IPS DF 6.9 (cell line): ENCODE results near the gene AAGAB.

Source experiments
- DNase-seq: peaks from one replicate; pipeline ENCODE4 v3.0.0-alpha.2; 2013; ENCODE audit warnings: low read depth, low spot score
- H3K27ac ChIP-seq: one replicate; pipeline ENCODE4 v1.5.1; 2013; ENCODE audit warnings: low read length, control low read depth
- H3K27me3 ChIP-seq: 2 replicates; pipeline ENCODE4 v1.6.1; 2013; ENCODE audit warnings: mild to moderate bottlenecking, low read length; ENCODE audit not compliant: control insufficient read depth, insufficient read depth
- H3K36me3 ChIP-seq: 2 replicates; pipeline ENCODE4 v1.6.1; 2013; ENCODE audit warnings: low read length; ENCODE audit not compliant: control insufficient read depth, insufficient read depth
- H3K4me1 ChIP-seq: 2 replicates; pipeline ENCODE4 v1.6.1; 2013; ENCODE audit warnings: low read length; ENCODE audit not compliant: control insufficient read depth, insufficient read depth
- H3K4me3 ChIP-seq: 2 replicates; pipeline ENCODE4 v1.5.1; 2013; ENCODE audit warnings: mild to moderate bottlenecking, low read length
- H3K9me3 ChIP-seq: 2 replicates; pipeline ENCODE4 v1.6.1; 2013; ENCODE audit warnings: low read length, inconsistent platforms; ENCODE audit not compliant: control insufficient read depth, insufficient read depth
- WGBS: extraction: QIAGEN DNeasy Blood & Tissue Kit; methylation state at CpG from one replicate; pipeline ENCODE4 v1.1.7; 2013; ENCODE audit warnings: mixed read lengths, missing lambda C conversion rate; ENCODE audit not compliant: insufficient read length, insufficient coverage; 5-methylcytosine and 5-hydroxymethylcytosine counted together

AAGAB gene

DNA sequence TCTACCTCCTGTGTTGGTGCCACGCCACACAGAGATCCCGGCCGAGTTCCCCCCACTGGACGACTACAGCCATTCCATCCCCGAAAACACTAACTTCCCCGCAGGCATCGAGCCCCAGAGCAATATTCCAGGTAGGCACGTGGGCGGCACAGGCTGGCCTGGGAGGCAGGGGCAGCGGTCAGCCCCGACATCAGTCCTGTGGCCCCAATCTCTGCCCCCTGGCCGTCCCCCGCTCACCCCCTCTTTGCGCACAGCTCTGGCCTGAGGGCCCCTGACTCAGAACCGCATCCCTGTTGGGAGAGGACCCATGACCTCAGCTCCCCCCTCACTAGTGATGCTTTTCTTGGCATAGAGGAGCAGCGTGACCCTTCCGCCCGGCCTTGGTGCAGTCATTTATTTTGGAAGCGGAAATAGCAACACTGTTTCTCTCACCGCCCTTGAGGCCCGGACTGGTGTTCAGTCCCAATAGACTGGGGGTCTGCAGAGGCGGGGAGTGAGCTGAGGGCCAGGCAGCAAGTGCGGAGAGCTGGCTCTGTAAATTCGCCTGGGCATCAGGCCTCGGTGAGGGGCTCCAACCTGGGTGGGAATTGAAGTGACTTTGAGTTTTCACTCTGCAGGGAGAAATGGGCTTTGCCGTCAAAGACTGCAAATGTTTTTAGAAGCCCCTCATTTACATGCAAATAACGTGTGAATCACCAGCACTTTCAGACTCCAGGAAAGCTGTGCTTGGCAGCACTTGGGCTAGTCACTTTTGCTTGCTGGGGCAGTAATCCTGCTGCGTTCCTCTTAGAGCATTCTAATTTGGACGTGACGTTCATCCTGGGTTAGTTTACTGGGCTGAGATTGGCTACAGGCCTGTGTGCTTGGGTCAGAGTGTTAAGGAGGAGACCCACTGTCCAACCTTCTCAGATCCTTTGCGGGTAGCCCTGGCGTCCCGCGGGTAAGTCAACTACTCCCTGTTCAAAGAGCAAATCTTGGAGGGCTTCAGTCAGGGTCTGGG, 88.9 kb downstream of the AAGAB start:
- no peak overlapping the region for H3K4me3 ChIP-seq
- peaks cover 13% of the 10 kb centered on the region for H3K4me1 ChIP-seq
- no peaks in the 10 kb centered on the region for H3K36me3 ChIP-seq
- H3K9me3 ChIP-seq, result no peaks in the 10 kb centered on the region
- H3K27me3 ChIP-seq, result no peaks in the 10 kb centered on the region
- H3K27ac ChIP-seq, result no peak overlapping the region
- WGBS, result no CpG with 5 or more reads among the region's 34 CpGs
- peak; percentile 80 for DNase-seq

DNA sequence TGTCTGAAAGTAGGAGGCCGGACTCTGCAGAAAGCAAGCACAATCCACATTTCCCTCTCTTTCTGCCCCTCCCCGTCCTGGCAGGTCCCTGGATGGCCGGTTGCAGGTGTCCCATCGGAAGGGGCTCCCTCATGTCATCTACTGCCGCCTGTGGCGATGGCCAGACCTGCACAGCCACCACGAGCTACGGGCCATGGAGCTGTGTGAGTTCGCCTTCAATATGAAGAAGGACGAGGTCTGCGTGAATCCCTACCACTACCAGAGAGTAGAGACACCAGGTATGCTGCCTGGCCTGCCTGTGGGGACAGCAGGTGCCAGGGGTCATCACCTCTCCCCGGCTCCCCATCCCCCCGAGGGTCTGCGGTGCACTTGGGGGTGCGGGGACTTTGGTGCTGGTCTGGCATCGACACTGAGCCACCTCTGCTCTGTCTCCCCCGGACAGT, 89.6 kb downstream of the AAGAB start:
- Histone ChIP-seq H3K27ac (no peak overlapping the region), H3K9me3 (no peaks in the 10 kb centered on the region), H3K27me3 (no peaks in the 10 kb centered on the region), H3K4me1 (peaks cover 13% of the 10 kb centered on the region), H3K4me3 (no peak overlapping the region), H3K36me3 (no peaks in the 10 kb centered on the region)
- no peak for DNase-seq
- no CpG with 5 or more reads among the region's 17 CpGs for WGBS

DNA sequence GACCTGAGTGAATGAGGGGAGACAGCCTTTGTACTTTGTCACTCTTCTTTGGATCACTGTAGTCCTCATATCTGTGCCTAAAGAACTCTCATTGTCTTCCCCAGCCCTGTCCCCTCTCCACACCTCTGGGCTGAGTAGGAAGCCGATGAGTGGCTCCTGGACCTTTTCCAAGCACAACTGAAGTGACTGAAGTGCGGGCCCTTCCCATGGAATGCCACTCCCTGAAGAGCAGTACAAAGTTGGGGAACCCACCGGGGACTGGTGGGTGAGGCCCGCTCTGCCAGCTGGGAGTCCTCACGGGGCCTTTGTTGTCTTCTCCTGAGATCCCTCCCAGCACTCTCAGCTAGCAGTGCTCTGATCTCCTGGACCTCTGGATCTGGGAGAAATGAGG, 90.1 kb downstream of the AAGAB start:
- H3K4me1 ChIP-seq, result peaks cover 13% of the 10 kb centered on the region
- H3K27me3 ChIP-seq, result no peaks in the 10 kb centered on the region
- H3K36me3 ChIP-seq, result no peaks in the 10 kb centered on the region
- WGBS, result no CpG with 5 or more reads among the region's 5 CpGs
- H3K27ac ChIP-seq, result no peak overlapping the region
- no peaks in the 10 kb centered on the region for H3K9me3 ChIP-seq
- DNase-seq, result no peak
- H3K4me3 ChIP-seq, result no peak overlapping the region

GRCh38 chr15:67163180-67163579, 91.3 kb downstream of the AAGAB start:
- no peaks in the 10 kb centered on the region for H3K36me3 ChIP-seq

GRCh38 chr15:67161881-67162280, 92.6 kb downstream of the AAGAB start:
- H3K4me1 ChIP-seq, result peaks cover 13% of the 10 kb centered on the region
- DNase-seq, result no peak
- no peak overlapping the region for H3K4me3 ChIP-seq
- no peaks in the 10 kb centered on the region for H3K9me3 ChIP-seq
- H3K27me3 ChIP-seq, result no peaks in the 10 kb centered on the region
- no CpG with 5 or more reads among the region's 4 CpGs for WGBS
- no peaks in the 10 kb centered on the region for H3K36me3 ChIP-seq
- no peak overlapping the region for H3K27ac ChIP-seq

More at GRCh38 chr15:67163180-67163579, 91.3 kb downstream of the AAGAB start:
- Histone ChIP-seq H3K4me1 (peaks cover 13% of the 10 kb centered on the region), H3K27me3 (no peaks in the 10 kb centered on the region), H3K27ac (no peak overlapping the region), H3K4me3 (no peak overlapping the region), H3K9me3 (no peaks in the 10 kb centered on the region)
- no peak for DNase-seq
- WGBS, result no CpG with 5 or more reads among the region's 6 CpGs

- Histone ChIP-seq H3K4me1 (peaks cover 10% of the 10 kb centered on the region), H3K9me3 (no peaks in the 10 kb centered on the region), H3K4me3 (no peak overlapping the region), H3K27me3 (no peaks in the 10 kb centered on the region), H3K36me3 (no peaks in the 10 kb centered on the region), H3K27ac (no peak overlapping the region)
- DNase-seq, result no peak
- no CpG with 5 or more reads among the region's 5 CpGs for whole genome bisulfite sequencing
Observed at GRCh38 chr15:67161412-67161811, 93.0 kb downstream of the AAGAB start.

DNA sequence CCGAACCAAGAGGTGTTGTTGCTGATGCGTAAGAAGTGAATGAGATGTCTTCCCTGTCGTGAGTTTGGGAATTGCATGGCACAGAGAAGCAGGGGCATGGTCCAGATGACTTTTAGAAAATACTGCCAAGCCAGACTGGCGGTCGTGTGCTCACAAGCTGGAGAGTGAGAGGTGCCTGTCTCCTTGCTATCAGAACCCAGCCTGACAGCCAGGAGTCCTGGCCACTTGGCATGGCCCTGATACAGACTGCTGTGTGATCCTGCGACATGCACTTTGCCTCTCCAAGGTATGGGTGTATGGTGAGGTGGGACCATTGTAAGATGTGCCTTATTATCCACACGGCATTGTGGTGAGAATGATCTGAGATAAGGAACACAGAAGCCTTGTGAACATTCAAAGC, 96.1 kb downstream of the AAGAB start:
- Histone ChIP-seq H3K4me1 (peaks cover 1% of the 10 kb centered on the region), H3K9me3 (no peaks in the 10 kb centered on the region), H3K27ac (no peak overlapping the region), H3K36me3 (no peaks in the 10 kb centered on the region), H3K4me3 (no peak overlapping the region), H3K27me3 (no peaks in the 10 kb centered on the region)
- no CpG with 5 or more reads among the region's 7 CpGs for WGBS
- no peak for DNase-seq

- H3K27me3 ChIP-seq, result no peaks in the 10 kb centered on the region
- peaks cover 1% of the 10 kb centered on the region for H3K4me1 ChIP-seq
- no peak overlapping the region for H3K4me3 ChIP-seq
- no CpG with 5 or more reads among the region's 8 CpGs for WGBS
- no peaks in the 10 kb centered on the region for H3K9me3 ChIP-seq
- no peak for DNase-seq
- no peaks in the 10 kb centered on the region for H3K36me3 ChIP-seq
- H3K27ac ChIP-seq, result no peak overlapping the region
Observed at GRCh38 chr15:67157521-67158252, 96.8 kb downstream of the AAGAB start.

GRCh38 chr15:67156834-67157233, 97.6 kb downstream of the AAGAB start:
- H3K36me3 ChIP-seq, result no peaks in the 10 kb centered on the region
- no peak overlapping the region for H3K4me3 ChIP-seq
- no peaks in the 10 kb centered on the region for H3K27me3 ChIP-seq
- H3K27ac ChIP-seq, result no peak overlapping the region
- no peaks in the 10 kb centered on the region for H3K9me3 ChIP-seq
- peaks cover 1% of the 10 kb centered on the region for H3K4me1 ChIP-seq
- no CpG with 5 or more reads among the region's 3 CpGs for WGBS
- DNase-seq, result no peak

DNA sequence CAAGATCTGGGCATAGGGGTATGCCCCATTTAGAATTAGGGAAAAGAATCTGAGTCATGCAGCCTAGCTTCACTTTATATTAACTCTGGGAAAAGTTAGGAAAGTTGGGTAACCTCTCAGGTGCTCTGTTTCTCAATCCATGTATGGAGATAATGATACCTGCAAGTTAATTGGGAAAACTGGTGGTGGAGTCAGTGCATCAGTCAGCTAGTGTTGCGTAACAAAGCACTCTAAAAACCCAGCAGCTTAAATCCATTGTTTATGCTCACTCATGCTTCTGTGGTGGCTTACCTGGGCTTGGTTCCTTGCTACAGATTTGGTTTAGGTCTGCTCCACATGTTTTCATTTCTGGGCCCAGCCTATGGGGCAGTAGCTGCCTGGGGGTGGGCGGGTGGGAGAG, 98.0 kb downstream of the AAGAB start:
- no peaks in the 10 kb centered on the region for H3K36me3 ChIP-seq
- H3K4me1 ChIP-seq, result peaks cover 1% of the 10 kb centered on the region
- H3K27ac ChIP-seq, result no peak overlapping the region
- H3K4me3 ChIP-seq, result no peak overlapping the region
- no CpG with 5 or more reads among the region's 2 CpGs for WGBS
- H3K27me3 ChIP-seq, result no peaks in the 10 kb centered on the region
- H3K9me3 ChIP-seq, result no peaks in the 10 kb centered on the region
- no peak for DNase-seq
